HUES48 (cell line): ENCODE measurements around the gene FHIT.

Experiments
- H3K27ac ChIP-seq: one replicate; pipeline ENCODE4 v1.7.0; 2013; ENCODE audit warnings: low read depth, low read length, inconsistent platforms
- H3K27me3 ChIP-seq: 2 replicates; pipeline ENCODE4 v1.6.1; 2013; ENCODE audit warnings: mild to moderate bottlenecking, low read length; ENCODE audit not compliant: control insufficient read depth, insufficient read depth
- H3K36me3 ChIP-seq: 2 replicates; pipeline ENCODE4 v1.6.1; 2013; ENCODE audit warnings: low read length; ENCODE audit not compliant: control insufficient read depth, insufficient read depth
- H3K4me1 ChIP-seq: 2 replicates; pipeline ENCODE4 v1.6.1; 2013; ENCODE audit warnings: mild to moderate bottlenecking, low read length; ENCODE audit not compliant: control insufficient read depth, insufficient read depth
- H3K4me3 ChIP-seq: 2 replicates; pipeline ENCODE4 v1.5.1; 2013; ENCODE audit warnings: mild to moderate bottlenecking, low read depth, low read length
- H3K9ac ChIP-seq: 2 replicates; pipeline ENCODE4 v1.6.1; 2013; ENCODE audit warnings: mild to moderate bottlenecking, low read depth, low read length, moderate library complexity
- H3K9me3 ChIP-seq: 2 replicates; pipeline ENCODE4 v1.6.1; 2013; ENCODE audit warnings: low read length; ENCODE audit not compliant: control insufficient read depth, insufficient read depth

FHIT gene

DNA sequence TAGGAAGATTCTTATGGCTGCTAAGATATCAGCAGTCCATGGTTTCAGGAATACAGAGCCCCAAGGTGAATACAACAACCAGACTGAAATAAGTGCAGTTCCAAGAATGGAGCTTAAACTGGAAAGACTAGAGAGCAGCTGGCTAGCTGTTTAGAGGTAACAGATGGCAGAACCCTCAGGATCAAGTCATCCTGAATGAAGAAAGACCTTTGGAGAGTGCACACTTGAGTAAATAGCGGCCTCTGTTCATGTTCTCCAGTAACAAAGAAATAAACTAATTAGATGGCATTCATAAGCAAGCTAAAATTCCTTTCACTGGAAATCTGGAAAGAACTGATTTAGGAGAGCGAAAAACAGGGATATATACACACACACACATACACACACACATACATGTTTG is 968.4 kb downstream of the FHIT start:
- Histone ChIP-seq H3K9ac (no peak overlapping the region), H3K27me3 (no peaks in the 10 kb centered on the region), H3K36me3 (no peaks in the 10 kb centered on the region), H3K4me3 (no peak overlapping the region), H3K9me3 (no peaks in the 10 kb centered on the region), H3K4me1 (no peaks in the 10 kb centered on the region), H3K27ac (no peak overlapping the region)

DNA sequence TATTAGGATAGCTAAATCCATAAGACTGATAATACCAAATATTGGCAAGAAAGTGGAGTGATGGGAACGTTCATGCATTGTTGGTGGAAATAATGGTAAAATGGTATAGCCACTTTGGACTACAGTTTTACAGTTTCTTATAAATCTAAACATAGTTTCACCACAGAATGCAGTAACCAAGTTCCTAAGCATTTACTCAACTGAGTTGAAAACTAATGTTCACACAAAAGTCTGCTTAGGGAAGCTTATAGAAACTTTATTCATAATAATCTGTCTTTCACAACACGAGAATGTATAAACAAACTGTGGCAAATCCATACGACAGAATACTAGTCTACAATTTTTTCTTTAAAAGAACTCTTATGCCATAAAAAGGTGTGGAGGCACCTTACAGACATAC is 969.3 kb downstream of the FHIT start:
- no peak overlapping the region for H3K4me3 ChIP-seq
- H3K27me3 ChIP-seq, result no peaks in the 10 kb centered on the region
- no peaks in the 10 kb centered on the region for H3K36me3 ChIP-seq
- H3K4me1 ChIP-seq, result no peaks in the 10 kb centered on the region
- H3K9ac ChIP-seq, result no peak overlapping the region
- H3K27ac ChIP-seq, result no peak overlapping the region
- no peaks in the 10 kb centered on the region for H3K9me3 ChIP-seq

DNA sequence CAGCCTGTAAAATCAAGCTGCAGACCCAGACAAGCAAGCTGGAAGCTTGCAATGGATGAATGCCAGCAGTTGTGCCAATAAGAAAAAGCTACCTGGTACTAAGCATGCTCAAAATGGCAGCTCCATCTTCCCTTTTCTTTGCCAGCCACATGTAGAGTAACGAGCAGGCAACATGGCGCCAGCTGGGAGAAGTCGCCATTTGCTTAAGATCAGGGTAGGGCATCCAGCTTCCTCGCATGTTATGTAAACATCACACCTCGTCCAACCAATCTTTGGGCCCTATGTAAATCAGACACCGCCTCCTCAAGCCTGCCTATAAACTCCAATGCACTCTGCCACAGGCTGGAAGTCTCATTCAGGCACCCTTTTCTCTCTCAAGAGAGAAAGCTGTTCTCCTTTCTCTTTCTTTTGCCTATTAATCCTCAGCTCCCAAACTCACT is 973.9 kb downstream of the FHIT start:
- H3K36me3 ChIP-seq, result no peaks in the 10 kb centered on the region
- H3K27me3 ChIP-seq, result no peaks in the 10 kb centered on the region
- H3K4me1 ChIP-seq, result no peaks in the 10 kb centered on the region
- H3K4me3 ChIP-seq, result no peak overlapping the region
- H3K9ac ChIP-seq, result no peak overlapping the region
- H3K9me3 ChIP-seq, result no peaks in the 10 kb centered on the region
- H3K27ac ChIP-seq, result no peak overlapping the region

DNA sequence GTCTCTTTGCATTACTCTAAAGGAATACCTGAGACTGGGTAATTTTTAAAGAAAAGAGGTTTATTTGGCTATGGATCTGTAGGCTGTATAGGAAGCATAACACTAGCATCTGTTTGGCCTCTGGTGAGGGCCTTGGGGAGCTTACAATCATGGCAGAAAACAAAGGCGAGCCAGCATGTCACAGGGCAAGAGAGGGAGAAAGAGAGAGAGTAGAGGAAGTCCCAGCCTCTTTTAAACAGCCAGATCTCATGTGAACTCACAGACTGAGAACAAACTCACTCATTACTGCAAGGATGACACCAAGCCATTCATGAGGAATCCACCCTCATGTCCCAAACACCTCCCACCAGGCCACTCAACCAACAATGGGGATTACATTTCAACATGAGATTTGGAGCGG is 974.6 kb downstream of the FHIT start:
- H3K9ac ChIP-seq, result no peak overlapping the region
- H3K4me3 ChIP-seq, result no peak overlapping the region
- no peaks in the 10 kb centered on the region for H3K4me1 ChIP-seq
- H3K36me3 ChIP-seq, result no peaks in the 10 kb centered on the region
- H3K9me3 ChIP-seq, result no peaks in the 10 kb centered on the region
- no peaks in the 10 kb centered on the region for H3K27me3 ChIP-seq
- H3K27ac ChIP-seq, result no peak overlapping the region

DNA sequence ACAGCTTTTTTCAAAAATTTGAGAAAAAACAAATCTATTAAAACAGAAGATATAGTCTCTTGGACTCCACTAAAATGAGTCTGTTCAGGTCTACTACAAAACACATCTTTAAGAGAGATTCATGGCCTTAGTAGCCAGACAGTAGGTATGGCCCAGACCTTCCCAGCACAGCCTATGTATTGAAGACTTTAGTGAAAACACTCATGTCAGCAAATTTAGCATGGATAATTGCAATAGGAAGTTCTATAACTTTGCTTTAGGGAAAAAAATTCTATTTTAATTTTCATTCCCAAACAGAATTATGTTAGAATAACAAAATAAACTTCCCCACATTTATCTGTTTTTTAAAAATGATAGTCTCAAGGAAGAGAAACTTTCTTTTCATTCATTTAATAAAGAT is 976.6 kb downstream of the FHIT start:
- Histone ChIP-seq H3K9ac (no peak overlapping the region), H3K36me3 (no peaks in the 10 kb centered on the region), H3K9me3 (no peaks in the 10 kb centered on the region), H3K27ac (no peak overlapping the region), H3K27me3 (no peaks in the 10 kb centered on the region), H3K4me3 (no peak overlapping the region), H3K4me1 (no peaks in the 10 kb centered on the region)

DNA sequence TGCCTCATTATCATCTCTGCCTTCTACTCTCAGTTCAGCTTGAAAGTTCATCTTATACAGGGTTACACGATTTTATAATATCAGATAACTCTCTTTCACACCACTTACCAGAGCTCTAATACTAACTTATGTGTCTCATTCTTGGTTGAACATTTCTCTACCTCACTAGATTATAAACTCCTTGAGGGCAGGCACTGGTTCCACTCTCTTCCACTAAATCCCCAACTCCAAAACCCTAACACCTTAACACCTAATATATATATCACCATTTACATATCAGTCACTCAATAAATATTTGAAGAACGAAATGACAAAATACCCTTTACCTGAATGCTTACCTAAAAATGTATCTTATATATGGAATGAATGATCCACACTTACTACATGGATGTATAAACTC is 977.2 kb downstream of the FHIT start:
- Histone ChIP-seq H3K4me1 (no peaks in the 10 kb centered on the region), H3K27ac (no peak overlapping the region), H3K27me3 (no peaks in the 10 kb centered on the region), H3K36me3 (no peaks in the 10 kb centered on the region), H3K4me3 (no peak overlapping the region), H3K9me3 (no peaks in the 10 kb centered on the region), H3K9ac (no peak overlapping the region)

DNA sequence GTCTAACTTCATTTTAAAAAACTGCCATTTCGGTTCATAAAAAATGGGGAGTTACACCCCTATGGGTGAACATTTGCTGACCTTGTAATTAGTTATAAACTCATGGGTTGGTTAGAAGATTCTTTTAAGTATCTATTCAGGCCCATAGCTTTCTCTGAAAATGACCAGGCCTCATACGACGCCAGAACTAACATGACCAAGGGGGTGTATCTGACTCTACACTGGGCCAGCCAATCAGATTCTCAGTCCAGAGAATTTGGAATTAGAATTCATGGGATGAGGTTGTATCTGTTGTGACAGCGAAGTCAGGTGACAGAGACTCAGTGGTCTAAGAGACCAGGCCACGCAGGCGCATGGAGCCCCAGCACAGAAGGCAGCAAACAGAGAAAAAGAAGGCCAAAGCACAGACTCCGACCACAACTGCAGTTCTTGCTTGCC is 981.4 kb downstream of the FHIT start:
- no peak overlapping the region for H3K4me3 ChIP-seq
- no peaks in the 10 kb centered on the region for H3K4me1 ChIP-seq
- H3K27ac ChIP-seq, result no peak overlapping the region
- H3K27me3 ChIP-seq, result no peaks in the 10 kb centered on the region
- no peaks in the 10 kb centered on the region for H3K36me3 ChIP-seq
- no peaks in the 10 kb centered on the region for H3K9me3 ChIP-seq
- no peak overlapping the region for H3K9ac ChIP-seq

DNA sequence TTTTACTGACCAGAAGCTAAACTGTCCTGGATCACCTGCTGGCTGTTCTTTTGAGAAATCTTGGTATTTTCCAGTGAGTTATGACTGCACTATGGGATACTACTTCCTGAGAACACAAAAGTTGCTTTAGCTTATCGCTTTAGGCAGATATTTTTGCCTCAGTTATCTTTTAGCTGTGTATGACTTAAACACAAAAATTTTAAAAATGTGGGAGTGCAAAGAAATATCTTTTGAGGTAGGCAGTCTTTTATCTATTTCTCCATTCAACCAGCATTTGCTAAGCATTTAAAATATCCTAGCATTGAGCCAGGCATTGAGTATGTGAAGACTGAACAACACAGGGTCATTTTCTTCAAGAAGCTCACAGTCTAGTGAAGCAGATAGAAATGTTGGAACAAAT is 981.9 kb downstream of the FHIT start:
- H3K27me3 ChIP-seq, result no peaks in the 10 kb centered on the region
- H3K4me1 ChIP-seq, result no peaks in the 10 kb centered on the region
- H3K4me3 ChIP-seq, result no peak overlapping the region
- no peaks in the 10 kb centered on the region for H3K9me3 ChIP-seq
- H3K27ac ChIP-seq, result no peak overlapping the region
- H3K9ac ChIP-seq, result no peak overlapping the region
- no peaks in the 10 kb centered on the region for H3K36me3 ChIP-seq

DNA sequence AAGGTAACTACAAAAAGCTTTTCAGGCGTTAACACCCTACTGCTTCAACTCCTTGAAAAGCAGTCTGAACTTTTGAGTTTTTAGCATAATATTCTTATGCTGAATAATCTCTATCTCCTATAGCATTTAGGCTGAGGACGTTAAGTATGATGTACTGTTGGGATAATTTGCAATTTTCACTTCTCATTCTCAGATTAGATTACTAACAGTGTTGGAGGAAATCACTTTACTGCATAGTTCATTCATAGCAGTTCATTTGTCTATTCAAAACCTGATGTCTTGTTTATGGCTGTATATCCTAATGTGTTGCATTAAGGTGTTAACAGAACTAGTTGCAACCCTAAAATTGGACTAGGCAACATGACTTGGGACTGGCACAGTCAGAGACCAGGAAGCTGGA is 983.1 kb downstream of the FHIT start:
- H3K36me3 ChIP-seq, result no peaks in the 10 kb centered on the region
- no peaks in the 10 kb centered on the region for H3K9me3 ChIP-seq
- H3K4me1 ChIP-seq, result no peaks in the 10 kb centered on the region
- H3K27ac ChIP-seq, result no peak overlapping the region
- no peaks in the 10 kb centered on the region for H3K27me3 ChIP-seq
- H3K9ac ChIP-seq, result no peak overlapping the region
- no peak overlapping the region for H3K4me3 ChIP-seq

DNA sequence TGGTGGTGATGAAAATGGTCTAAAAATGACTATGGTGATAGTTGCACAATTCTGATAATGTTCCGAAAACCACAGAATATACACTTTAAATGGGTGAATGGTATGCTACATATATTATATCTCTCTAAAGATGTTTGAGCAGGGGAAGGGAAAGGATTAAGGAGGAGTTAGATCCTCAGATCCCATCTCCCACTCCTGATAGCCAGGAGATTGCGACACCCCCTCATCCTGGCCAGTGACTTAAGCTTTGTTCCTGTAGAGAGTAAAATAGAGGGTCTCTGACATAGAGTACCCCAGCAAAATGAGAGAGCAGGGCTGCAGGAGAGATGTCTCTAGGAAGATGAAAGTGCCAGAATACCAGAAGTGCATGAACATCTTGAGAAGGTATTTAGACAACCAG is 984.8 kb downstream of the FHIT start:
- Histone ChIP-seq H3K36me3 (no peaks in the 10 kb centered on the region), H3K27me3 (no peaks in the 10 kb centered on the region), H3K4me3 (no peak overlapping the region), H3K4me1 (no peaks in the 10 kb centered on the region), H3K9ac (no peak overlapping the region), H3K9me3 (no peaks in the 10 kb centered on the region), H3K27ac (no peak overlapping the region)

DNA sequence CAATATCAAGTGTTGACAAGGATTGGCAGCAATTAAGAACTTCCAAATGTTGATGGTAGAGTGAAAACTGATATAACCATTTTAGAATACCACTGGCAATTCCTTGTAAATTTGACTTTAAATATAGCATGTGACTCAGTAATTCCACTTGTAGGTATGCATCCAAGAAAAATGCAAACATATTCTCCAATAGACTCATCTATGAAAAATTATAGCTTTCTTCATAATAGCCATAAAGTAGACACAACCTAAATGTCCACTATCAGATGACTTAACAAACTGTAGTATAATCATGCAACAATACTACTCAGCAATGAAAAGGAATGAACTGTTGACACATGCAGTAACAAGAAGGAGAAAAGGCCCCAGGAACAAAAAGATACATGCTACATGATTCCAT is 988.1 kb downstream of the FHIT start:
- no peaks in the 10 kb centered on the region for H3K9me3 ChIP-seq
- H3K27me3 ChIP-seq, result no peaks in the 10 kb centered on the region

DNA sequence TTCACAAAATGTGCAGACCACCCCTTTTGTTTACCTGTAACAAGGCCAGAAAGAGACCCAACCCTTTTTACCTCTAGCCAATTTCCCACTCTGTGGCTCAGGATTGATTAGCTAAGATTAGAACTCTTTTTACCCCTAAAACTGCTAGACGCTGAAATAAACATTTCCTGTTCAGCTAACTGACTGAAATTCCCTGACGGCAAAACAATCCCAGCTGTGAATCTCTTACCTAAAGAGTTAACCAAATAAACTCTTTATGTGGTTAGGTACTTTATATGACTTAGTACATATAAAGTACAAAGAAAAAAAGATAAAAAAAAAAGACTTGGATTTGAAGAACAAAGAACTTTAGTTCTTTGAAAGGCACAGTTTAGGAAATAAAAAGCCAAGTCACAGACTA is 988.7 kb downstream of the FHIT start:
- Histone ChIP-seq H3K9ac (no peak overlapping the region), H3K27me3 (no peaks in the 10 kb centered on the region), H3K4me3 (no peak overlapping the region), H3K36me3 (no peaks in the 10 kb centered on the region), H3K4me1 (no peaks in the 10 kb centered on the region), H3K9me3 (no peaks in the 10 kb centered on the region), H3K27ac (no peak overlapping the region)

More for the DNA sequence above, 988.1 kb downstream of the FHIT start:
- no peak overlapping the region for H3K4me3 ChIP-seq
- H3K9ac ChIP-seq, result no peak overlapping the region
- H3K4me1 ChIP-seq, result no peaks in the 10 kb centered on the region
- H3K36me3 ChIP-seq, result no peaks in the 10 kb centered on the region
- no peak overlapping the region for H3K27ac ChIP-seq
